ENCODE data around the gene LURAP1L.

Gene LURAP1L, protein sequence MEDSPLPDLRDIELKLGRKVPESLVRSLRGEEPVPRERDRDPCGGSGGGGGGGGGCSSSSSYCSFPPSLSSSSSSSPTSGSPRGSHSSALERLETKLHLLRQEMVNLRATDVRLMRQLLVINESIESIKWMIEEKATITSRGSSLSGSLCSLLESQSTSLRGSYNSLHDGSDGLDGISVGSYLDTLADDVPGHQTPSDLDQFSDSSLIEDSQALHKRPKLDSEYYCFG

DNA sequence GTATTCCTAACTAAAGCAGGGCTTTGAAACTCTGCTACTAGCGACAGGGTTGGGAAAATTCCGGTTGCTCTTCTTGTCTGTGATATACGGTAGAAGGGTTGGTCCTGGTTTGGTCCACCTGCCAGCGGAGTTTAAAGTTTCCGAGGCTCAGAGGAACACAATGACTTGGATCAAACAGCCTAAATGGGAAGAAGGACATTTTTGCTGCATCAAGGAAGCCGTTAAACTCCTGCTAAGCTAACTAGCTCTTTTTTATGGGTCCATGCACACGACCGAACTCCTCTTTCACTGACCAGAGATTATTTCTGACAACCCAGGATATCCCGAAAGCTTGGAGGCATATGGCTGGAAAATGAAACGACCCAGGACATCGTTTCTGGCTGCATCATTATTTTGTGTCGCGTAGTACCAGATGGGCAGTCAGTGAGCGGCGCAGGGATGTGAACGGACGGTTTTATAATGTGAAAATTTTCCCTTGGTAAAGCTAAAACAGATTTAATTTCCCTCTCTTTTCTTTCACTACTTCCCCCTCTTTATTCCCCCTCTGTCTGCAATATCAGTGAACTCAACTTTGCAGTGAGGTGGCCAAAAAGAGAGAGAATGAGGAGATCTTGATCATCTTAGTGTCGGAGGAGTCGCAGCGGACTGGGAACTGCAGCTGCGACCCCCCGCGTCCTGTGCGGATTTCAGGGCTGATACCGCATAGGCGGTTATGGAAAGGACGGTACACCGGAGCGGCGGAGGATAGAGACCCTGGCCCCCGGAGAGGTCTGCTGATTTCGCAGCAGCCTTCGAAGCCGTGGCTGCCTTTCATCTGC is at the start of gene LURAP1L:
Gene LURAP1L (plus strand): TSS at position 160 of the 818 bp plus-strand sequence. CDS start 696 bp downstream, outside the sequence.
- DNase-seq (ENCODE audit: low read depth in 2 of 2): no peak

DNA sequence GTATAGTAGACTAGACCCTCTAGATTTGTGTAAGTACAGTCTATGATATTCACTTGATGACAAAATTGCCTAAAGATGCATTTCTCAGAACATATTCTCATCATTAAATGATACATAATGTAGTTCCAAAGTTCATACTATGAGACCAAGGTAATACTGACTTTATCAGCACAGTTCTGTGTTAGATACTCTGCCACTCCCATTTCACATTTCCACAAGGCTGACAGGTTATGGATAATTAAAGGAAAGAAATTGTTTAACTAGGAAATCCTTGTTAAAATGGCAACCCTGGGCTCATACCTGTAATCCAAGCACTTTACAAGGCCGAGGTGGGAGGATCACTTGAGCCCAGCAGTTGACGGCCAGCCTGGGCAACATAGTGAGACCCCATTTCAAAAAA is 48.0 kb upstream of the LURAP1L start:
- DNase-seq (ENCODE audit: low read depth in 2 of 2): no peak

- no peak for DNase-seq (ENCODE audit: low read depth in 2 of 2)
Measured at GRCh38 chr9:12730198-12730597, 44.6 kb upstream of the LURAP1L start.

DNA sequence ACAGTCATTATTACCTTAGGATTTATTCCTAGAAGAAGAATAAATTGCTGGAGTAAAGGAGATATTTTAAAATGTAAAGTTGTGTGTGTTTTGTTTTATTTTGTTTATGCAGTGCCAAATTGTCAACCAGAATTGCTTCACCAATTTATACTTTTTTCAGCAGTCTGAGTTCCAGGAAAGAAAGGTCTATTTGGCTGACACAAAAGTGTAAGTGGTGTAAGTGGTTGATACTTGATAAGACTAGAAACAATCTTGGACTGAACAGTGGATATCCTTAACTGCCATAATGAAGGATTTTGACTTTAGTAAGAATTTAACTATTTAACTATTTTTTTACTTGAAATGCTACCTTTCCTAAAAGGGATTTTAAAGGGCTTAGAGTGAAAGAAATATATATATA is 43.9 kb upstream of the LURAP1L start:
- DNase-seq (ENCODE audit: low read depth in 2 of 2): no peak

DNA sequence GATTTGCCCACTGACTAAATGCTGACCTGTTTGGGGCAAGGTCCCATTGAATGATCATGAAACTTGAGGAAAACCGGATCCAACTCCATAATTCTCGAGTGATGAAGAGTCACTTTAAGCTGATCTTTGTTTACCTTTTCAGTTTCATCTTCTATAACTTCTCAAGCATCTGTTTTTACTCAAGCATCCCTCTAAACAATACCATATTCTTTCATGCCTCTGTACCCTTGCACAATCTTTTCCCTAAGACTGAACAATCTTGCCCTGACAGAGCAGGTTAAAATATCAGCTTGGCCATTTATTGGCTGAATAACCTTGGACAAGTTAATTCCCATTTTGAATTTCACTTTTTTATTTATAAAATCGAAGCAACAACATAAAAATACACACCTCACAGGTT is 41.8 kb upstream of the LURAP1L start:
- no peak for DNase-seq (ENCODE audit: low read depth in 2 of 2)

DNA sequence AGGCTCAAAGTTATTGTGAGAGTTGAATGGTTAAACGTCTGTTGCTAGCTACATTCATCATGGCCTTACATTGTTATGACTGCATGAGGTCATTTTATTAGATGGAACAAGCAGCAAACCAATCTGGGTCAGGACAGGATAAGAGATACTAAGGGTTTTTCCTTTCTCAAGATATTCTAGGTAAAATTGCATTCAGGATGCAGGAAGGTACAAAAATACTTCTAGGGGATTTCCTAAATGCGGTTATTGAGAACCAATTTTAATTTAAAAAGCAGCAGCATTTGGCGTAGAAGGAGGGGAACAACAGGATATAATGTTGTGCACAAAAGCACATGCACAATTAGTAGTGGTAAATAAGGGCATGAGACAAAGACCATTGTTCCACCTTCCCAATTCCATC is 39.2 kb upstream of the LURAP1L start:
- DNase-seq (ENCODE audit: low read depth in 2 of 2): no peak

- no peak for DNase-seq (ENCODE audit: low read depth in 2 of 2)
Measured at GRCh38 chr9:12737871-12738270, 36.9 kb upstream of the LURAP1L start.

DNA sequence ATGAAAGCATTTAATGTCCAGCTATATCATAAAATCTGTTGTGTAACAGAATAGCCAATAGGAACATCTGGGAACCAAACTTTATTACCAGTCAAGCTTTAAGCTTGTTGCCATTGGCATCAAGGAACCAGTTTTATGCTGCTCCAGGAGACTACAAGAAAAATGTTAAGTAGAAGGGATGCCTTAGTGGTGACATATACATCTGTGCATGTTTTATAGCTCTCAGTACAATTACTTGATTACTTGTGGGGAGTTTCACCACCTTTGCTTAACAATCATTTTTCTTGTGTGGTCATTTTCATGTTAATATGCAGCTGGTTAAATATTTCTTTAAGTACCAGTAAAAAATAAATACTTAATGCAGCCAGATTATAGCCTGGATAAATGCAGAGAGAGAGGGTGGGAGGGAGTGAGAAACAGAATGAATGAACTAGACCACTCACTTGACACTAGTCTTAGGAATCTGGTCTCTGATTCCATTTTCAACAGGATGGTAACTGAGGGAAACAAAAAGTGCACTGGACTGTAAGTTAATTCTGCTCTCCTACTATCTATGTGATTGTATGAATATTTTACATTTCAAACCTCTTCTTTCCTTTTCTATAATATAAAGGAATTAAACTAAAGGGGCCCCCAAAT is 35.7 kb upstream of the LURAP1L start:
- no peak for DNase-seq (ENCODE audit: low read depth in 2 of 2)

GRCh38 chr9:12740845-12741244 is 34.0 kb upstream of the LURAP1L start:
- no peak for DNase-seq (ENCODE audit: low read depth in 2 of 2)

DNA sequence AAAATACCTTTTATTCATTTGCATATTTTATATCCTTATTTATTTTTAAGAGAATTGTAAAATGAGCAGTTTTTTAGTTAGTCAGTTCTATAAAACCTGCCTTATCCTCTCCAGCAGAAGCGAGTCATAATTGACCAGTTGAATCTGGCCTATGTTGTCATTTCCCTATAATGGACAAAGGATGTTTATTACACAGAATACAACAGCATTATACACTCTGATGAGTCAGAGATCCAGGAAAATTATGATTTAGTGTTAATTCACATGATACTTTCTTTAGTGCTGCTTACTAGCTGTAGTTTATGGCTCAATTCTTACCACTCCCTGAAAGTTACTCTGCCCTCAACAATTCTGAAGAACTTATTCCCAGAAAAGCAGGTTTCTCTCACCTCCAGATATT is 26.8 kb upstream of the LURAP1L start:
- DNase-seq (ENCODE audit: low read depth in 2 of 2): no peak

DNA sequence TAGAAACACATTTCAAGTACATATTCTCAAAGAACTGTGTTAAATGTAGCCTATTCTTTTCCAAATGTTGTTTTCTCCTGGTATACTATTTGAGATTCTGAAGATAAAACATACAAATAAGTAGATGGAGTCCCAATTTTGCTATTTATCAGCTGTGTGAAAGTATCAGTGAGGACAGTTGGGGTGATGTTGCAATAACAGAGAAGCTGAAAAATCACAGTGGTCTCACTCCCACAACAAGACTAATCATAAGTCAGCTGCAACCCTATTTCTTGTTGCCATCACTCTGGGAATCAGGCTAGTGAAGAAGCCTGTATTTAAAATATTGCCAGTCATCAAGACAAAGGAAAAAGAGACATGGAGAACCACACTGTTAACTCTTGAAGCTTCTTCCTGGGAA is 25.9 kb upstream of the LURAP1L start:
- DNase-seq (ENCODE audit: low read depth in 2 of 2): no peak

GRCh38 chr9:12753931-12754330 is 20.9 kb upstream of the LURAP1L start:
- no peak for DNase-seq (ENCODE audit: low read depth in 2 of 2)

- no peak for DNase-seq (ENCODE audit: low read depth in 2 of 2)
Measured at GRCh38 chr9:12759761-12760160, 15.1 kb upstream of the LURAP1L start.

DNA sequence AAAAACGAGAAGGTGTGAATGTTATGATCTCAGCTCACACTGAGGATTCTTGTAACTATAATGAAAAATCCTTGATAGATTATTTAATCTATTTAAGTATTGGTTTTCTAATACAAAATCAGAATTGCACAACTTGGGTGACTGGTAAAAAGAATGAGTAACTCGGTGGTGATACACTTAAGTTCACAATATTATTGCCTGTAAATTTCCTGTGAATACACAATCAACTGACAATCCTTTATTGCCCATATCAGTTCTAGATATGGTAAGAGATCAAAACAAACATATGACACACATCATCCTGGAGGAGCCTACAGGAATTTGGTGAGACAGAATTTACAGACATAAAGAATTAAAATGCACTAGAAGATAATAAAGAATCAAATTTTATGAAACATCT is 14.1 kb upstream of the LURAP1L start:
- DNase-seq (ENCODE audit: low read depth in 2 of 2): no peak

DNA sequence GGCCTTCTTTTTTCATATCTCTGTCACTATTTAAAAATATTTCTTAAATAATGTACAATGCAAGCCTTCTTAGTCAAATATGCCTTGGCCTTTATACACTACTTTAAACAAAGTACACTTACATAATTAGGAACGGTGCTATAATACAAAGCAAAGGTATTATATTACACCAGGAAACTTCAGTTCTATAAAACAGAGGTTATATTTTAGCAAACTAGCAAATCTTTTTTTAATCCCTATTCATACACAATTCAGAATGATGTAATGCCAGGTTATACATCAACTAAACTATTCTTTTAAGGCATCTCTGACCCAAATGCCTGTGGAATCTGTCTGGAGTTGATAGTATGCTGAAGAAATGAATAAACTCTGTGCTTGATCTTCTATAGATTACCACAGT is 10.7 kb upstream of the LURAP1L start:
- DNase-seq (ENCODE audit: low read depth in 2 of 2): no peak

- no peak for DNase-seq (ENCODE audit: low read depth in 2 of 2)
Measured at GRCh38 chr9:12765088-12765798, 9.6 kb upstream of the LURAP1L start.

- no peak for DNase-seq (ENCODE audit: low read depth in 2 of 2)
Measured at GRCh38 chr9:12766357-12766756, 8.5 kb upstream of the LURAP1L start.

GRCh38 chr9:12770261-12770660 is 4.6 kb upstream of the LURAP1L start:
- no peak for DNase-seq (ENCODE audit: low read depth in 2 of 2)

GRCh38 chr9:12771891-12772290 is 2.9 kb upstream of the LURAP1L start:
- no peak for DNase-seq (ENCODE audit: low read depth in 2 of 2)

GRCh38 chr9:12773562-12773961 is 1.3 kb upstream of the LURAP1L start:
- DNase-seq (ENCODE audit: low read depth in 2 of 2): no peak

DNA sequence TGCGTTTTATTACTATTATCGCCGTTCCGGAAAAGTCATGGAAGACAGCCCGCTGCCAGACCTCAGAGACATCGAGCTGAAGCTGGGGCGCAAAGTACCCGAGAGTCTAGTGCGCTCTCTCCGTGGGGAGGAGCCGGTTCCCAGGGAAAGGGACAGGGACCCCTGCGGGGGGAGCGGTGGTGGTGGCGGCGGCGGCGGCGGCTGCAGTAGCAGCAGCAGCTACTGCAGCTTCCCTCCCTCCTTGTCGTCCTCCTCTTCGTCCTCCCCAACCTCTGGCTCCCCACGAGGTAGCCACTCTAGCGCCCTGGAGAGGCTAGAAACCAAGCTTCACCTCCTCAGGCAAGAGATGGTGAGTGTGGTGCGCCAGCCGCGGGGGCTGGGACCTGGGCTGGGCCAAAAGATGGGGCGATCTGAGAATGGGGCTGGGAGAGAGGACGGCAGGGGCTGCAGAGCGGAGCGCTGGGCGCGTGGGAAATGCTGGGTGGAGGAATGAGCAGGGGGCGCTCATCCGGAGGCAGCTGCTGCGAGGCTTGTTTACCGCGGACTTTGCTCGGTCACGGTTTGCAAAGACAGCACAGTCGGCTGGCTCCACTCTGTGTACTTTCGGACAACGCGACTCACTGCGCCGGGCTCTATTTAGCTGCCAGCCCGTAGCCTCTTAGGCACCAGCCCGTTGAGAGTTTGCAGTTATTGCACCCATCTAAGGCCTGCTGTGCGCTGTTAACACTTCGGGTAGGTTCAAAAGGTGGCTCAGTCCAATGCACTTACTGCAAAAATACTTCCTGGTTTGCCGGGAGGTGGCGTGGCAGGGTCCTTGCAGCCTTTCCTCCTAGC is 1.1 kb downstream of the LURAP1L start:
- no peak for DNase-seq (ENCODE audit: low read depth in 2 of 2)

All from stimulated activated CD4-positive, alpha-beta T cell treated with anti-CD3 and anti-CD28 coated beads, Interleukin-15, amount 100 ng/mL, for 48 hours (primary cell).